LNCaP clone FGC (cell line): ENCODE data around the gene MARVELD2.

ENCODE experiments used
- DNase-seq: peaks from one replicate; pipeline ENCODE4 v3.0.0-alpha.2; 2011; ENCODE audit warnings: low read depth
- H3K4me3 ChIP-seq: 2 replicates; pipeline ENCODE4 v1.5.1; 2011; ENCODE audit warnings: mild to moderate bottlenecking, low read depth, low read length, control low read depth
- TF ChIP-seq, protein P1 (sequence below): IDR thresholded peaks from 2 replicates; pipeline ENCODE4 v1.5.1; 2012; ENCODE audit warnings: mild to moderate bottlenecking; ENCODE audit not compliant: control insufficient read depth, insufficient read depth; ENCODE audit errors: extremely low read depth

Gene MARVELD2

DNA sequence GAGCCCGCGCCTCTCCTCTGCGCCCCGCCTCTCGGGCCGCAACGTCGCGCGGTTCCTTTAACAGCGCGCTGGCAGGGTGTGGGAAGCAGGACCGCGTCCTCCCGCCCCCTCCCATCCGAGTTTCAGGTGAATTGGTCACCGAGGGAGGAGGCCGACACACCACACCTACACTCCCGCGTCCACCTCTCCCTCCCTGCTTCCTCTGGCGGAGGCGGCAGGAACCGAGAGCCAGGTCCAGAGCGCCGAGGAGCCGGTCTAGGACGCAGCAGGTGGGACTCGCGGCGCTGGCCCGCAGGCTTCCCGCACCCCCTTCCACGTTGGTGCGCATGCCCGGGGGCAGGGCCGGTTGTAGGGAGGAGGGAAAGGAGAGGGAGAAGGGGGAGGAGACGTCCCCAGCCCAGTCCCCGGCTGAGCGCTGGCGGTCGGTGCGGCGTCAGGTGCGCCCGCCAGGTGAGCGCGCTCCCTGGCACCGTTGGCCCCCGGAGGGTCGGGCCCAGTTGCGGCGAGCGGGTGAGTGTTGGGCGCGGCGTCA, 77.5 kb downstream of the MARVELD2 start, which contains the start of gene OCLN:
OCLN (plus strand) TSS at position 400 of the 532 bp plus-strand sequence. CDS start 11,455 bp downstream, outside the sequence.
- DNase-seq = peak; percentile 77
- peak within 1 kb of the TSS; percentile 93 for H3K4me3 ChIP-seq
- TF ChIP-seq, protein P1, sequence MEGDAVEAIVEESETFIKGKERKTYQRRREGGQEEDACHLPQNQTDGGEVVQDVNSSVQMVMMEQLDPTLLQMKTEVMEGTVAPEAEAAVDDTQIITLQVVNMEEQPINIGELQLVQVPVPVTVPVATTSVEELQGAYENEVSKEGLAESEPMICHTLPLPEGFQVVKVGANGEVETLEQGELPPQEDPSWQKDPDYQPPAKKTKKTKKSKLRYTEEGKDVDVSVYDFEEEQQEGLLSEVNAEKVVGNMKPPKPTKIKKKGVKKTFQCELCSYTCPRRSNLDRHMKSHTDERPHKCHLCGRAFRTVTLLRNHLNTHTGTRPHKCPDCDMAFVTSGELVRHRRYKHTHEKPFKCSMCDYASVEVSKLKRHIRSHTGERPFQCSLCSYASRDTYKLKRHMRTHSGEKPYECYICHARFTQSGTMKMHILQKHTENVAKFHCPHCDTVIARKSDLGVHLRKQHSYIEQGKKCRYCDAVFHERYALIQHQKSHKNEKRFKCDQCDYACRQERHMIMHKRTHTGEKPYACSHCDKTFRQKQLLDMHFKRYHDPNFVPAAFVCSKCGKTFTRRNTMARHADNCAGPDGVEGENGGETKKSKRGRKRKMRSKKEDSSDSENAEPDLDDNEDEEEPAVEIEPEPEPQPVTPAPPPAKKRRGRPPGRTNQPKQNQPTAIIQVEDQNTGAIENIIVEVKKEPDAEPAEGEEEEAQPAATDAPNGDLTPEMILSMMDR = no peak

DNA sequence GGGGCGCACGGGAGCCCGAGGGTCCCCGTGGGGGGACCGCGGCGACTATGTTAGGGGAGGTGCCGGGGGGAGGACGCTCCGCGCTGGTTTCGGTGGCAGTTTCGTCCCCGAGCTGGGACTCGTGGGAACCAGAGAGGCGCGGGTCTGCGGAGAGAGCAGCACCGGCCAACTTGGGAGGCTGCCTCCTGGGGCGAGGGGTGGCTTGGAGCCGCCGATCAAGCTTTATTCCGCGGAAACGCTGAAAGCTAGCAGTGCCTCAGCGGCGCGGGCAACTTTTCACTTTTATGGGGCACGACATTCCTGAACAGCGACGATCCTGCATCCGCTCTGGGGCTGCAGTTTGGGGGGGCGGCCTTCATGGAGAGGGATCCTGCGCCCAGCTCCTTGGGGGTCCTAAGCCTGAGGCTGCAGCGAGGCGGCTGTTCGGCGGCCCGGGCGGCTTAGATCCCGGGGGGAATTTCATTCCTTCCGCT, 78.0 kb downstream of the MARVELD2 start:
- peak overlapping the region; percentile 93 for H3K4me3 ChIP-seq
- TF ChIP-seq, protein P1 = no peak
- DNase-seq = peak; percentile 11

DNA sequence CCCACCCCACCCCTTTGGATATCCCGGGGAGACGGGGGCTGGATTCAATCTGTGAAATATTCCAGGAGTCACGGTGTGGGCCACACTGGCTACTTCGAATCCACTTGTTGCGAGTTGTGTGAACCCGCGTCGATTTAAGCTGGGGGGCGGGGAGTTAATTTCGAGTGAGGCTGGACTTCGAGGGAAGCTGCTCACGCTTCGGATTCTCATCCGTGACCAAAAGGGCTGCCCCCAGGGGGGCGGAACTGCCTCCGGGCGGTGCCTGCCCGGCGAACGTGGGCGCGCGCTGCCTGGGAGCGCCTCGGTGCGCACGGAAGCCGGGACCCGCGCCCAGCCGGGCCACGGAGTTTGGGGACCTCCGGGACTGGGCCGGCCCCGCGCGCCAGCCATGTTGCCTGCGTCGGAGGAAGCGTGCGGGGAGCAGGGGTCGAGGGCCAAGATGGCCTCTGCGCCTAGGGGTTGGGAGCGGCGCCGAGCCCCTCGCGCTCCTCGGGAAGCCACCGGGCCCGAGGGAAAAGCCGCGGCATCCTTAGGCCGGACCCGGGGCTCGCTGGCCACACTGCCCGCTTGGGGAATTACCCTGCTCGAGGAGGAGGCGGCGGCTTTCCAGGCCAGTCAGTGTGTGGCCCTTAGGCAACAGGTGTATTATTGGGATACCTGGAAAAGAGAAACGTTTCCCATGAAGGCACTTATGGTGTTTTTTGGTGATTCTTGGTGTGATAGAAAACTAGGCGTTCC, 78.6 kb downstream of the MARVELD2 start:
- TF ChIP-seq, protein P1 = no peak
- peak overlapping the region; percentile 93 for H3K4me3 ChIP-seq
- no peak for DNase-seq
